Nephron (organoid): ENCODE results near the gene PIH1D1.
A peak's percentile ranks its signal among the peaks of the same experiment; 100 is the strongest.

Experiments used
- H3K27ac Mint-ChIP-seq, 3 experiments: 2 replicates each; pipeline ENCODE4 v1.8.0; 2020; ENCODE audit warnings: mixed read lengths in 3 of 3, mild to moderate bottlenecking in 2 of 3, moderate library complexity in 1 of 3
- H3K27me3 Mint-ChIP-seq: 2 replicates; pipeline ENCODE4 v1.8.0; 2021; ENCODE audit warnings: low read depth, mild to moderate bottlenecking, moderate library complexity, mixed read lengths
- H3K36me3 Mint-ChIP-seq: 2 replicates; pipeline ENCODE4 v1.8.0; 2020; ENCODE audit warnings: low read depth, mixed read lengths
- H3K4me1 Mint-ChIP-seq: 2 replicates; pipeline ENCODE4 v1.8.0; 2020; ENCODE audit warnings: mixed read lengths
- H3K4me3 Mint-ChIP-seq, 3 experiments: 2 replicates each; pipeline ENCODE4 v1.8.0; 2020; ENCODE audit warnings: mild to moderate bottlenecking in 3 of 3, mixed read lengths in 3 of 3, moderate library complexity in 2 of 3
- H3K9me3 Mint-ChIP-seq: 2 replicates; pipeline ENCODE4 v1.8.0; 2020; ENCODE audit warnings: mixed read lengths
- TF ChIP-seq, protein P1 (sequence below), 3 experiments: fragments of 200-600 bp; sonication (generic); IDR thresholded peaks; one replicate each; pipeline ENCODE4 v1.5.0; 2021; ENCODE audit warnings: antibody characterized with exemption in 3 of 3; ENCODE audit not compliant: unreplicated experiment in 3 of 3

Gene PIH1D1

DNA sequence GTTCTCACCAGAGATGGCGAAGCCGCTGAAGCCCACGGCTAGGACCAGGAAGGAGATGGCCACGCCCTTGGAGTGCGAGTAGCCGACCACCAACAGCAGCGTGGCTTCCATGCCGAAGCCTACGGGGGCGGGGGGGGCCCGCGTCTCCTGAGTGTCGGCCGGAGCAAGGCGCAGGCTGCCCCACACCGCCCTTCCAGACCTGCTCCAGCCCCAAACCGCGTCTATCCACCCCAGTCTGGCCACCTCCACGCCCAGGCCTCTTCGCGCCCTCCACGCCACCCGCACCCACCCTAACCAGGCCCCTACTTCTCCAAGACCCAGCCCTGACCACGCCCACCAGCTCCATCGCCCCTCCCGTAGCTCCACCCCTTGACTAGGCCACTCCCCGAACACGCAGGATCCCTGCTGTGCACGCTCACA, 20.3 kb downstream of the PIH1D1 start:
- Mint-ChIP-seq H3K9me3 (peaks cover 9% of the 10 kb centered on the region), H3K4me3 (no peak overlapping the region), H3K36me3 (peaks cover 4% of the 10 kb centered on the region), H3K27ac (no peak overlapping the region), H3K4me1 (peaks cover 15% of the 10 kb centered on the region), H3K27me3 (peaks cover 98% of the 10 kb centered on the region)
- TF ChIP-seq, protein P1, sequence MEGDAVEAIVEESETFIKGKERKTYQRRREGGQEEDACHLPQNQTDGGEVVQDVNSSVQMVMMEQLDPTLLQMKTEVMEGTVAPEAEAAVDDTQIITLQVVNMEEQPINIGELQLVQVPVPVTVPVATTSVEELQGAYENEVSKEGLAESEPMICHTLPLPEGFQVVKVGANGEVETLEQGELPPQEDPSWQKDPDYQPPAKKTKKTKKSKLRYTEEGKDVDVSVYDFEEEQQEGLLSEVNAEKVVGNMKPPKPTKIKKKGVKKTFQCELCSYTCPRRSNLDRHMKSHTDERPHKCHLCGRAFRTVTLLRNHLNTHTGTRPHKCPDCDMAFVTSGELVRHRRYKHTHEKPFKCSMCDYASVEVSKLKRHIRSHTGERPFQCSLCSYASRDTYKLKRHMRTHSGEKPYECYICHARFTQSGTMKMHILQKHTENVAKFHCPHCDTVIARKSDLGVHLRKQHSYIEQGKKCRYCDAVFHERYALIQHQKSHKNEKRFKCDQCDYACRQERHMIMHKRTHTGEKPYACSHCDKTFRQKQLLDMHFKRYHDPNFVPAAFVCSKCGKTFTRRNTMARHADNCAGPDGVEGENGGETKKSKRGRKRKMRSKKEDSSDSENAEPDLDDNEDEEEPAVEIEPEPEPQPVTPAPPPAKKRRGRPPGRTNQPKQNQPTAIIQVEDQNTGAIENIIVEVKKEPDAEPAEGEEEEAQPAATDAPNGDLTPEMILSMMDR (IDR thresholded peaks at IDR 0.05; ENCODE audit: unreplicated experiment in 3 of 3) = no peak

DNA sequence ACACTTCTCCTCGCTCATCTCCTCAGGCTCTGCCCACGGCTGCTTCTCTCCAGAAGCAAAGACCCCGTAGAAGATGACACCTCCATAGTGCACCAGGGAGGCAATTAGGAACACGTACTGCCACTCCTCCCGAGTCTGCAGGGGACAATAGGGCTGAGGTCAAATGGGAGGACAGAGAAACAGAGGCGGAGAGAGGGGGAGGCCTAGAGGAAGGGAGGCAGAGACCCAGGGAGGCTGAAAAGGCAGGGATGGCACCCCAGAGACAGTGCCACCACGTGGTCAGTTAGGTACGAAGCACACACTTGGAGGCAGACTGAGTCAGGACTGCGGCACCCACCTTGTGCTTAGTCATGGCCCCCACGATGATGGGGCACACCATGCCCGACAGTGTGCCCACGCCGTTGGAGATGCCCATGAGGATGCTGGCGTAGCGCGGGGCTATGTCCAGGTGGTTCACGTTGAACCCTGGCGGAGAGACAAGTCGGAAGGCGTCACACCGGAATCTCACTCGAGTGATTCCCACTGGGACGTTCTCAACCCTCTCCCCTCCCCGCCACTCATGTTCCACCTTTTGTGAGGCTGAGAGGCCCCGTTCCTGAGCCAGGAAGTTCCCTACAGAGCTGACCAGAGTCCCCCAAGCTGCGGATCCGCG, 20.8 kb downstream of the PIH1D1 start:
- no peak overlapping the region for H3K27ac Mint-ChIP-seq
- peaks cover 4% of the 10 kb centered on the region for H3K36me3 Mint-ChIP-seq
- peaks cover 98% of the 10 kb centered on the region for H3K27me3 Mint-ChIP-seq
- H3K4me3 Mint-ChIP-seq = no peak overlapping the region
- TF ChIP-seq, protein P1 (IDR thresholded peaks at IDR 0.05; ENCODE audit: unreplicated experiment in 3 of 3) = no peak
- peaks cover 9% of the 10 kb centered on the region for H3K9me3 Mint-ChIP-seq
- H3K4me1 Mint-ChIP-seq = peaks cover 17% of the 10 kb centered on the region

- H3K4me3 Mint-ChIP-seq = no peak overlapping the region
- peaks cover 17% of the 10 kb centered on the region for H3K4me1 Mint-ChIP-seq
- TF ChIP-seq, protein P1 (IDR thresholded peaks at IDR 0.05; ENCODE audit: unreplicated experiment in 3 of 3) = no peak
- H3K27me3 Mint-ChIP-seq = peaks cover 98% of the 10 kb centered on the region
- peaks cover 9% of the 10 kb centered on the region for H3K9me3 Mint-ChIP-seq
- H3K27ac Mint-ChIP-seq = no peak overlapping the region
- H3K36me3 Mint-ChIP-seq = peaks cover 4% of the 10 kb centered on the region
These were observed 21.4 kb downstream of the PIH1D1 start for GRCh38 chr19:49430172-49430677.

GRCh38 chr19:49428547-49429451, 22.8 kb downstream of the PIH1D1 start:
- peaks cover 4% of the 10 kb centered on the region for H3K36me3 Mint-ChIP-seq
- H3K4me1 Mint-ChIP-seq = peaks cover 20% of the 10 kb centered on the region
- no peak overlapping the region for H3K27ac Mint-ChIP-seq

GRCh38 chr19:49427855-49428546, 23.6 kb downstream of the PIH1D1 start:
- Mint-ChIP-seq H3K4me3 (peak overlapping the region; percentile 64 to 71 (median 68)), H3K27ac (no peak overlapping the region), H3K36me3 (no peaks in the 10 kb centered on the region), H3K4me1 (peaks cover 25% of the 10 kb centered on the region), H3K9me3 (peaks cover 7% of the 10 kb centered on the region), H3K27me3 (peaks cover 98% of the 10 kb centered on the region)
- TF ChIP-seq, protein P1 (IDR thresholded peaks at IDR 0.05; ENCODE audit: unreplicated experiment in 3 of 3) = no peak

More at GRCh38 chr19:49428547-49429451, 22.8 kb downstream of the PIH1D1 start:
- Mint-ChIP-seq H3K4me3 (peak overlapping the region; percentile 49 to 69 (median 64)), H3K27me3 (peaks cover 98% of the 10 kb centered on the region), H3K9me3 (peaks cover 9% of the 10 kb centered on the region)
- TF ChIP-seq, protein P1 (IDR thresholded peaks at IDR 0.05; ENCODE audit: unreplicated experiment in 3 of 3) = no peak
